ENCODE data around the gene ENOX1. TPM values are rescaled to one million over a fixed set of nuclear protein-coding genes. Genes with fewer than 3 reads are reported as not detected.

Gene ENOX1
- total RNA-seq, 2 donors from 2014 or later, result 0.33 TPM; not detected in 1

GRCh38 chr13:43271152-43271551, 515.6 kb downstream of the ENOX1 start:
- no peak overlapping the region for H3K4me3 Mint-ChIP-seq
- H3K27ac ChIP-seq (ENCODE audit: low read depth, low read length), result no peak overlapping the region
- H3K9me3 Mint-ChIP-seq, result no peaks in the 10 kb centered on the region
- peaks cover 13% of the 10 kb centered on the region for H3K4me1 ChIP-seq (ENCODE audit: control insufficient read depth, insufficient read depth, low read length)
- TF ChIP-seq CTCF (conservative IDR thresholded peaks at IDR 0.05), result no peak
- 95% methylated on average over 1 of the region's 2 CpGs; no CpG with 5 or more reads in 1 of the 2 experiments for WGBS, 2 experiments (ENCODE audit: insufficient coverage in 1 of 2, insufficient read length in 1 of 2)
- no peaks in the 10 kb centered on the region for H3K27me3 ChIP-seq (ENCODE audit: control insufficient read depth, insufficient read depth, low read length, poor library complexity, severe bottlenecking)
- peaks cover 3% of the 10 kb centered on the region for H3K27me3 Mint-ChIP-seq (ENCODE audit: insufficient read depth)
- H3K9ac ChIP-seq (ENCODE audit: extremely low read depth, low read length, poor library complexity, severe bottlenecking), result no peak overlapping the region
- H3K27ac Mint-ChIP-seq, result no peak overlapping the region
- peaks cover 29% of the 10 kb centered on the region for H3K4me1 Mint-ChIP-seq
- no peak for DNase-seq
- H3K9me3 ChIP-seq (ENCODE audit: control insufficient read depth, low read length), result no peaks in the 10 kb centered on the region
- H3K36me3 ChIP-seq (ENCODE audit: control insufficient read depth, insufficient read depth, low read length), result no peaks in the 10 kb centered on the region
- no peaks in the 10 kb centered on the region for H3K36me3 Mint-ChIP-seq (ENCODE audit: low read depth)
- no peak overlapping the region for H3K4me3 ChIP-seq (ENCODE audit: low read length)

- no peaks in the 10 kb centered on the region for H3K36me3 ChIP-seq (ENCODE audit: control insufficient read depth, insufficient read depth, low read length)
- H3K27me3 Mint-ChIP-seq (ENCODE audit: insufficient read depth), result peaks cover 3% of the 10 kb centered on the region
- peaks cover 25% of the 10 kb centered on the region for H3K4me1 Mint-ChIP-seq
- no peak overlapping the region for H3K27ac Mint-ChIP-seq
- no peak overlapping the region for H3K27ac ChIP-seq (ENCODE audit: low read depth, low read length)
- no peak for DNase-seq
- no peaks in the 10 kb centered on the region for H3K36me3 Mint-ChIP-seq (ENCODE audit: low read depth)
- 78 to 95% methylated on average over 3 to 4 of the region's 4 CpGs for WGBS, 2 experiments (ENCODE audit: insufficient coverage in 1 of 2, insufficient read length in 1 of 2)
- peaks cover 11% of the 10 kb centered on the region for H3K4me1 ChIP-seq (ENCODE audit: control insufficient read depth, insufficient read depth, low read length)
- H3K9me3 ChIP-seq (ENCODE audit: control insufficient read depth, low read length), result no peaks in the 10 kb centered on the region
- no peaks in the 10 kb centered on the region for H3K9me3 Mint-ChIP-seq
- no peaks in the 10 kb centered on the region for H3K27me3 ChIP-seq (ENCODE audit: control insufficient read depth, insufficient read depth, low read length, poor library complexity, severe bottlenecking)
- H3K4me3 Mint-ChIP-seq, result no peak overlapping the region
- TF ChIP-seq CTCF (conservative IDR thresholded peaks at IDR 0.05), result no peak
- no peak overlapping the region for H3K4me3 ChIP-seq (ENCODE audit: low read length)
- H3K9ac ChIP-seq (ENCODE audit: extremely low read depth, low read length, poor library complexity, severe bottlenecking), result no peak overlapping the region
Observed at GRCh38 chr13:43270130-43270830, 516.5 kb downstream of the ENOX1 start.

- no peaks in the 10 kb centered on the region for H3K9me3 ChIP-seq (ENCODE audit: control insufficient read depth, low read length)
- DNase-seq, result no peak
- H3K27me3 ChIP-seq (ENCODE audit: control insufficient read depth, insufficient read depth, low read length, poor library complexity, severe bottlenecking), result no peaks in the 10 kb centered on the region
- Mint-ChIP-seq H3K27me3 (ENCODE audit: insufficient read depth) (peaks cover 3% of the 10 kb centered on the region), H3K36me3 (ENCODE audit: low read depth) (no peaks in the 10 kb centered on the region), H3K4me3 (no peak overlapping the region), H3K27ac (no peak overlapping the region), H3K4me1 (peaks cover 25% of the 10 kb centered on the region), H3K9me3 (no peaks in the 10 kb centered on the region)
- H3K36me3 ChIP-seq (ENCODE audit: control insufficient read depth, insufficient read depth, low read length), result no peaks in the 10 kb centered on the region
- peak overlapping the region; percentile 16 for H3K4me3 ChIP-seq (ENCODE audit: low read length)
- WGBS, 2 experiments (ENCODE audit: insufficient coverage in 1 of 2, insufficient read length in 1 of 2), result 87 to 97% methylated on average over 4 to 5 of the region's 5 CpGs
- H3K4me1 ChIP-seq (ENCODE audit: control insufficient read depth, insufficient read depth, low read length), result peaks cover 11% of the 10 kb centered on the region
- H3K9ac ChIP-seq (ENCODE audit: extremely low read depth, low read length, poor library complexity, severe bottlenecking), result no peak overlapping the region
- no peak overlapping the region for H3K27ac ChIP-seq (ENCODE audit: low read depth, low read length)
- TF ChIP-seq CTCF (conservative IDR thresholded peaks at IDR 0.05), result no peak
Observed at GRCh38 chr13:43269037-43269481, 517.7 kb downstream of the ENOX1 start.

Measured in endodermal cell (in vitro differentiated cells).